GM19397 (cell line): ENCODE measurements around the gene KRTAP5-6.

Experiments used
- ATAC-seq: cut with Tn5 transposase; IDR thresholded peaks from one replicate; pipeline ENCODE4 v1.9.1; 2021; ENCODE audit warnings: mild to moderate bottlenecking, moderate library complexity; ENCODE audit not compliant: unreplicated experiment

Gene KRTAP5-6

GRCh38 chr11:1701091-1701807, 4.3 kb downstream of the KRTAP5-6 start:
- ATAC-seq = no peak

DNA sequence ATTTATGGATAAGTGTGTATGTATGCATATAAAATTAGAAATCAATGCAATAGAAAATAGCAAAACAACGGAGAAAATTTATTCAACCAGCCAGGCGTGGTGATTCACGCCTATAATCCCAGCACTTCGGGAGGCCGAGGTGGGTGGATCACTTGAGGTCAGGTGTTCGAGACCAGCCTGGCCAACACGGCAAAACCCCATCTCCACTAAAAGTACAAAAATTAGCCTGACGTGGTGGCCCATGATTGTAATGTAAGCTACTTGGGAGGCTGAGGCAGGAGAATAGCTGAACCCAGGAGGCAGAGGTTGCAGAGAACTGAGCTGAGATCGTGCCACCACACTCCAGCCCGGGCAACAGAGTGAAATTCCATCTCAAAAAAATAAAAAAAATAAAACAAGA, 5.5 kb downstream of the KRTAP5-6 start:
- ATAC-seq = no peak

- ATAC-seq = no peak
Measured at GRCh38 chr11:1703146-1703545, 6.2 kb downstream of the KRTAP5-6 start.

GRCh38 chr11:1705126-1706052, 8.4 kb downstream of the KRTAP5-6 start:
- no peak for ATAC-seq

DNA sequence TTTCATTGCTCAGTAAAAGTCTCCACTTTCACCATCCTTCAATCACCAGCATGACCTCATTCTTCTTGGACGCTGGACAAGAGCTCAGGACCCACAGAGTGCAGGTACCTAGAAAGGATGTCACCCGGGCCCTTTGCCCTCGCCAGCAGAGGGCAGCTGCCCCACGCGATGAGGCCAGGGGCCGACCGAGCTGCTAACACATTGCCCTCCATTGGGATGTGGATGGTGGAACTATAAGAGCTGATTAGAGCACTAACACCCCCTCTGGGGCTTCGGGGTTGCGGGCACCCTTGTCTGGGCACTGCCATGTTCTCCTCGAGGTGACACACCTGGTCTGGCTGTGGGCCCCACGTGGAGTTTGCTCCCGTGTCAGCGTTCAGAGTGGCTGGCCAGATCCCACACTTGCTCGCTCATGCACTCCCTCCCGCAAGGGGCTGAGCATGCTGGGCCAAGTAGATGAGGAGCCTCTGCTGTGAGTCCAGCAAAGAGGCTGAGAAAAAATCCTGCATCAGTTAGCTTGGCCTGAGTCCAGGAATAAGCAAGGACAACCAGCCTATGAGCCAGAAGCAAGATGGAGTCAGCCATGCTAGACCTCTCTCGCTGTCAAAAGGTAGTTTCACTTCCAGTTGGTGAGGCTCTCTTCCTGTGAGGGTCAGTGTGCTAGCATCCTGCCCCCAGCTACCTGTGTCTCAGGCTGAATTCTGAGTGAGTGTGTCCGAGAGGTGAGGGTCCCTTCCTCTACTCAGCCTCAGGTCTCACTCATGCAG, 9.8 kb downstream of the KRTAP5-6 start:
- no peak for ATAC-seq

DNA sequence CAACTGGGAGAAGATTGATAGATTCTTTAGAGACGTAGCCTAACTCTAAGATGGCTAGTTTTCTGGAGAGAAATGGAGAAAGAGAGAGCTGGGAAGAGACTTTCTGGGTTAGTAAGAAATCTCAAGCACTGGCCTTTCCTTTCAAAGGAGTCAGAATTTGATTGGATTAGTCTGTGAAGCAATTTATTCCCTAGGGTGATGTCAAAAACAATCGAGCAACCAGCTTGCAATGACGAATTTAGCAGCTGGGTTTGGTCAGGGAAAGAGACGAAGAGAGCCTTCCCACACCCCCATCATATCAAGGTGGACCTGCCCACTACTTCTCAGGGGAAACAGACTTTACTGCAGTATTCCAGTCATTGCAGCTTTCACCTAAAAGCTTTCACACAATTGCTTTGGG, 10.8 kb downstream of the KRTAP5-6 start:
- no peak for ATAC-seq

- ATAC-seq = no peak
Measured at GRCh38 chr11:1708716-1709115, 11.7 kb downstream of the KRTAP5-6 start.

DNA sequence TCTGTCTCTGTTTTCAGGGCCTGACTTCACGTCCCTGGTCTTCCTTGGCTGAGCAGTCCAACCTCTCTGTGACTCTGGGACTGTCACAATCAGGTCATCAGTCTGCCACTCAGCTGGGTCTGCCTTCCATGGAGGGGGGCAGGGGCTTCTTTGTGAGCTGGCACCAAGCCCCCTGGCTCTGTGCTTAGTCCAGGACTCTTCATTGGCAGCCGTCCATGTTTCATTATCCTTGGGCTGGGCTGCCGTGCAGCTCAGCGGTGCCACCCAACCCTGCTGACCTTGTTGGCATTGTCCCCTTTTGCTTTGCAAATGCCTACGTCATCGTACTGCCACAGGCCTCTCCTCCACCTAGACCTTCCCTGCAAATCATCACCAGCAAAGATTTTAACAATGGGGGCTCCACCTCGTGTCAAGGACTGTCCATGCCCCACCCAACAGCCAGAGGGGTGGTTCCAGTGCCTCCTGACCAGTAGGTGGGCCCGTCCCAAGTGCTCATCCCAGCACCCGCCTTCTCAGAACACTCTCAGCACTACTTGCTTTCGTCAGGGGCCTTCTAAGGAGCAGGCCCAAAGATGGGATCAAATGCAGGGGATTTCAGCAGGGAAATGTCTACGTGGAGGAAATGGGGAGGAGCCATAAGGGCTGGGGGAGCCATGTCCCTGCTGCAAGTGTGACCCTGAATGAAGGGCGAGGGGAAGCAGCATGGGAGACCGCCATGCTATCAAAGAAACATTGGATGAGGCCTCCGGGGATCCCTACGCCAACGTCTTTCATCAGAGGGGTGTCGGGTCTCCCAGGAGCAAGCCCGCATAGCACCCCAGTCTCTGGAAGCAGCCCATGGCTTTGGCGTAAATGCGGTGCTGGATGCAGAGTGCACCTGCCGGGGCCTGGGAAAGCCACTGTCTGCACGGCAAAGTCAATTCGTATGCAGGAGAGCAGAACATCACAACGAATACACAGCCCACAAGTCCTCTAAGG, 18.2 kb downstream of the KRTAP5-6 start:
- ATAC-seq = no peak

DNA sequence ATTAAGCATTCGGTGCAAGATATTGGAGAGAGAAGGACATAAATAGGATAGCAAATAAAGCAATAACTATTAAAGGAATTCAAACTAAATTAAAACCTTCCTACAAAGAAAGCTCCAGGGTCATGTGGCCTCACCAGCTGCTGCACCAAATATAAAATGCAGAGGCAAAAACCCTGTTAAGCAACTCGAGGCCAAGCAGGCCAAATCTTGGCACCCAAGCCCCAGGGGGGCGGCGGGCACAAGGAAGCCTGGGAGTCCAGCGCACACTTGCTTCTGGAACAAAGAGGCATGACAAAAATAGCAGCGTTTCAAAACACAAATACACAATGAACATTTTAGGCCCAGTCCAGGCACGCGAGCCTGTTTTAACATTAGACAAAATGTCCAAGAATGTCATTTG, 20.8 kb downstream of the KRTAP5-6 start:
- no peak for ATAC-seq

GRCh38 chr11:1718326-1718725, 21.3 kb downstream of the KRTAP5-6 start:
- no peak for ATAC-seq

DNA sequence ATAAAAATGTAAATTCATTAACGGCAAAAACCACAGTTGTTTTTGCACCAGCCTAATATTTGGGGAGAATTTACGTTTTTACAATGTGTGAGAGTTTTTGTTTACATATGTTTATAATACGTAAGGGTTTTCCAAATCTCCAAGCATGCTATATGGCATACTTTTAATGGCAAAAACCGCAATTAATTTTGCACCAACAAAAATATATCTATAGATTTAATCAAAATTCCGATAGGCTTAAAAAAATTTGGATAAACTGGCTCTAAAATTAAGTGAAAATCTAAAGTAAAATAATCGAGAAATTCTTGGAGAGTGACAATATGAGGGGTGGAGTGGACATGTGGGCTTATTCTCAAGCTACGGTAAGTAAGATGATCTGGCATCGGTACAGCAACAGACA, 22.8 kb downstream of the KRTAP5-6 start:
- ATAC-seq = no peak

DNA sequence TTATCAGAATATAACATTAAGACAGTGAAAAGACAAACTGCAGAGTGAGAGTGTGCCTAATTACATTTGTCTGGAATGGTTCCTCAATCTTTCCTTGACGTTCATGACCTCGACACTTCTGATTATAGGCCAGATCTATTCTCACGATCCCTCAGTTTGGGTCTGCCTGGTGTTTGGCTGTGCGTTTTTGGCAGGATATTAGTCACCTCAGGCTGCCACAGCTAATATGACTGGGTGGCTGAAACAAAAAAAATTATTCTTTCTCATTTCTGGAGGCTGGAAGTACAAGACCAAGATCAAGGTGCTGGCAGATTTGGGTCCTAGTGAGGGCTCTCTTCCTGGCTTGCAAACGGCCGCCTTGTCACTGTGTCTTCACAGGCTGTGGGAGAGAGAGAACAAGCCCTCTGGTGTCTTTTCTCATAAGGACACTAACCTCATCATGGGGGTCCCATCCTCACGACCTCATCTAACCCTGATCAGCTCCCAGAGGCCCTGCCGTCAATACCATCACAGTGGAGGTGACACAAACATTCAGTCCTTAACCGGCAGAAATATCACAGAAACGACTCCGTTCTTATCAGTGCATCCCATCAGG, 30.2 kb downstream of the KRTAP5-6 start:
- no peak for ATAC-seq

DNA sequence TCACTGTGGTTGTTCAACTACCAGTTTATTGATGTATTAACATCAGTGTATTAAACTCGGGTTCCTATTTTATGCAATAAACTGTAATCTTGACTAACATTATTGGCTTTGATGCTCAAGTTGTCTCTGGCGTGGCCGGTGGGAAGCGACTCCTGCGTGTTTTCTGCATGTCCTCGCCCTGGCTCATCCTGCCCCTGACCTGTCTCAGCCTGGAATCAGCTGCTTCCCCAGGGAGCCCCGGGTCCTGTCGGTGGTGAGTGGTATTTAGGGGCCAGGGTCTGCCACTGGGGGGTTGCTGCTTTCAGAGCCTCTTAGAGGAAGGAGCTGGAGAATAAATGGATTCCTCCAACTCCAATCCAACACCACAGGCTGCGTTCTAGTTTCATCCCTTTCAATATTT, 30.9 kb downstream of the KRTAP5-6 start:
- ATAC-seq = no peak

GRCh38 chr11:1728301-1728700, 31.3 kb downstream of the KRTAP5-6 start:
- ATAC-seq = no peak

GRCh38 chr11:1728931-1729691, 32.1 kb downstream of the KRTAP5-6 start:
- no peak for ATAC-seq

DNA sequence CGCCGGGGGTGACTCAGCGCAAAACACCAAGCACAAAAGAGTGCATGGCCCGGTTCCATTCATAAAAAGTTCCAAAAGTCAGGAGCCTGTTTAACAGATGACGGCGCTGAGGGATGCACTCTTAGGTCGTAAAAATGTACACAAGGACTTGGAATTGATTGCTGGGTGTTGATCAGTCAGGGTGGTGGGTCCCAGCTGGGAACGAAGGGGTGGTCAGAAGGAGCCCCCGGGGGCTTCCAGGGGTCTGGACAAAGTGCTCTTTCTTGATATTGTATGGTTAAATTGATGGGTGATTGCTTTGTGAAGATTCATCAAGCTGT, 32.7 kb downstream of the KRTAP5-6 start:
- no peak for ATAC-seq

DNA sequence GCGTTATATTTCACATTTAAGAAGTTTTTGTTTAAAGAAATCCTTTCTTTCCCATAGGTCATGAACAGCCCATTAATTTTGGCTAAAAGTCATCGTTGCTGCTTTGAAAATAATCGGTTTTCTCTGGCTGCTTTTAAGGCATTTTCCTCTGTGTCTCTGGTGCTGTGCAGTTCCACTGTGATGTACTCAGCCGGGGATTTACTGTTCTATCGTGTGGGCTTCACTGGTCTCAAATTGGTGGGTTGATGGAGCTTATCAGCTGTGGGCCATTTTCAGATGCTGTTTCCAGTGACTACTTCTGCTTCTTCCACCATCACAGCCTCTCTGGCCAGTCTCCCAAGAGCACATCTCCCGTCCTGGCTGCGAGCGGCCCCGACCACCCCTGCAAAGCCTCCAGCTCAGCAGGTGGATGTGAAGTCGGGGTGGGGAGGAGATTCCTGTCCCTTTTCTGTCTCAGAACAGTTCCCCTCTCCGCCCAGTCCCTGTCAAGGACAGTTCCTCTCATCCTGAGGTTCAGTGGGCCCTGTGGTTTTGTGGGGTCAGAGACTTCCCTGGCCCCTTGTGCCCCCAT, 33.1 kb downstream of the KRTAP5-6 start:
- no peak for ATAC-seq

GRCh38 chr11:1731451-1732059, 34.6 kb downstream of the KRTAP5-6 start:
- no peak for ATAC-seq
